Stimulated activated naive B cell treated with anti-CD40 and anti-IgM and Interleukin-4, amounts not matched to agents 10 μg/mL and 1 μg/mL and 100 μg/mL, for 72 hours (primary cell): ENCODE data around the gene OR5AU1.

Experiments
- ATAC-seq, 2 donors: fragments of 150-1000 bp; cut with Tn5 transposase; replicated peaks; 2 replicates each; pipeline ENCODE4 v1.10.0; 2021; ENCODE audit warnings: moderate library complexity in 1 of 2
- DNase-seq: peaks from one replicate; pipeline ENCODE4 v3.0.0; 2021
- H3K27ac Mint-ChIP-seq: one replicate; pipeline ENCODE4 v1.8.0; 2022; ENCODE audit warnings: mild to moderate bottlenecking, mixed read lengths
- H3K27me3 Mint-ChIP-seq, 2 donors: one replicate each; pipeline ENCODE4 v1.8.0; 2022; ENCODE audit warnings: mixed read lengths in 2 of 2
- H3K36me3 Mint-ChIP-seq, 2 donors: one replicate each; pipeline ENCODE4 v1.8.0; 2022; ENCODE audit warnings: mixed read lengths in 2 of 2, mild to moderate bottlenecking in 1 of 2
- H3K4me1 Mint-ChIP-seq, 2 donors: one replicate each; pipeline ENCODE4 v1.8.0; 2022; ENCODE audit warnings: mixed read lengths in 2 of 2, mild to moderate bottlenecking in 1 of 2
- H3K4me3 Mint-ChIP-seq, 2 donors: one replicate each; pipeline ENCODE4 v1.8.0; 2022; ENCODE audit warnings: mild to moderate bottlenecking in 2 of 2, mixed read lengths in 2 of 2, moderate library complexity in 1 of 2
- H3K9me3 Mint-ChIP-seq, 2 donors: one replicate each; pipeline ENCODE4 v1.8.0; 2022; ENCODE audit warnings: mixed read lengths in 2 of 2, mild to moderate bottlenecking in 1 of 2

Gene OR5AU1

DNA sequence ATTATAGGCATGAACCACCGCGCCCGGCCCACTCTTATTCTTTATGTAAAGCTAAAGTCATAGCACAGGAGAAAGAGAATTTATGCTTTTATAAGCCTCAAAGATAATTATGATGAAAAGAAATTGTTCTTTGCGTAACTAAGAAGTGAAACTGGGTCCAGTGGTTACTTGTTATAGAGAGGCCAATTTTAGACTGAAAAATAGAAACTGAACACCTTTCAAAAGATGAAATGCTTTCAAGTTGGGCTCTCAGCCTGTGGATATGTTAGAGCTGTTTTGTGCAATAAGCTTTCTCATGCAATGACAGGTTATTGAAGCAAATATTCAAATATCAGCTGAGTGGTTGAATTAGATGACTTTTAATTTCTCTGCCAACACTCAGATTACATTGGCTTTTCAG is 47.1 kb downstream of the OR5AU1 start:
- ATAC-seq (no peak), DNase-seq (no peak)
- Mint-ChIP-seq H3K4me3 (no peak overlapping the region), H3K27me3 (peaks cover 4 to 11% of the 10 kb centered on the region in 2 donors), H3K27ac (no peak overlapping the region), H3K36me3 (no peaks in the 10 kb centered on the region), H3K4me1 (peaks cover 18 to 22% of the 10 kb centered on the region in 2 donors), H3K9me3 (no peaks in the 10 kb centered on the region)

DNA sequence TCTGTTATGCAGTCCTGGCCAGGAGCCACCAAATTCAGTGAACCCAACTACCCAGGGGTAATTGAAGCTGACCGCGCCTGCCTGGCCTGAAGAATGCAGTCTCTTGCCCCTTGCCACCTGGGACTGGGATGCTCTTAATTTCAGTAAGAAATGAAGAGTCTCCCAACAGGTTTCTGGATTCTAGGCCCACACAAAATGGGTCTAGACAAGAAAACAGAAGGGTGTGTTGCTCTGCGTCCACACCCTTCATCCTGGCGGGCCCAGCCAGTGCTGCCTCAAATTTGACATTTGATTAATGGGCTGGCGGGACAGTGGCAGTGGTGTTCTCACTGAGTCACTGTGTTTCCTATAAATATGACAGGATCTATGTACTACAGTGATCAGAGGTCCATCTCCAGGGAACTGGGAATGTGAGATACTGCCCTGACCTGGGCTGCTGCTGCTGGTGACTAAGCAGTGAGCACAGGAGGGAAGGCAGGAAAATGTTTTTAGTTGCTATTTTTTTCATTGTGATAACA is 48.5 kb downstream of the OR5AU1 start:
- Mint-ChIP-seq H3K9me3 (no peaks in the 10 kb centered on the region), H3K36me3 (no peaks in the 10 kb centered on the region), H3K27me3 (peaks cover 8 to 9% of the 10 kb centered on the region in 2 donors), H3K4me3 (peak overlapping the region in 1 of 2 donors; percentile 61), H3K4me1 (peaks cover 23 to 32% of the 10 kb centered on the region in 2 donors), H3K27ac (peak overlapping the region; percentile 62)
- DNase-seq (no peak), ATAC-seq (no peak)

DNA sequence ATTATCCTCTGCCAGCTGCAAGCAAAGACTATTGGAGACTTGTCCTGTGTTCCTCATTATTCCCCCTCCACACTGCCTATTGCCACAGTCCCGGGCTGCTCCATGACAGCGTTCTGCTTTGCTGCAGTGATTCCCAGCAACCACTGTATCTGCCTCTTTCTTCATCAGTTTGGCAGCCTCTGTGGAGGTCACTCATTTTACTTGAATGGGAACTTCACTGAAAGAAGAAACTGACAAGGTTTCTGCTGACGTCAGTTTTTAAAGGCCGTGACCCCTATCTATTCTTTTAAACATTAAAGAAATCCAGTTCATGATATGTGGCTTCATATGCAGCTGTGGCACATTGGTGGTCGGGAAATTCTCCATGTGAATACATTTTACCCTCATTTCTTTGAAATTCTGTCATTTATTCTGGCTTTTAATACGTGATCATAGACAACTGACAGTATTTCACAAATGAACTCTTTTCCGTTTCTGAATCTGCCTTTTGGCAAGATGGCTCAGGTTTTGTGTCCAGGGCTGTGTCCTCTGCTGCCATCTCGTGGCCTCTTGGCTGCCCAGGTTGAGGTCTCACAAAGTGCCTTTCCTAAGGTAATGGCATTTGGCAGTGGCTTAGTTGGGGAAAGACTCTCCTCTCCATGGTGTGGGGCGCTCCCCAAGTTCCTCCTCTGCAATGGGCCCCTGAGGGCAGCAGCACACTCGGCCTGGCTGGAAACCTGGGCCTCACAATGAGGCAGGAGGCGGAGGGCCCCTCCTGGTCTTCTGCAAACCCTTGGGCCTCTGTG is 49.2 kb downstream of the OR5AU1 start:
- Mint-ChIP-seq H3K4me3 (peak overlapping the region; percentile 47 to 61), H3K27ac (peak overlapping the region; percentile 62), H3K36me3 (no peaks in the 10 kb centered on the region), H3K9me3 (no peaks in the 10 kb centered on the region), H3K4me1 (peaks cover 26 to 35% of the 10 kb centered on the region in 2 donors), H3K27me3 (peaks cover 3 to 9% of the 10 kb centered on the region in 2 donors)
- peak; percentile 19 to 24 for ATAC-seq
- DNase-seq = peak; percentile 63

DNA sequence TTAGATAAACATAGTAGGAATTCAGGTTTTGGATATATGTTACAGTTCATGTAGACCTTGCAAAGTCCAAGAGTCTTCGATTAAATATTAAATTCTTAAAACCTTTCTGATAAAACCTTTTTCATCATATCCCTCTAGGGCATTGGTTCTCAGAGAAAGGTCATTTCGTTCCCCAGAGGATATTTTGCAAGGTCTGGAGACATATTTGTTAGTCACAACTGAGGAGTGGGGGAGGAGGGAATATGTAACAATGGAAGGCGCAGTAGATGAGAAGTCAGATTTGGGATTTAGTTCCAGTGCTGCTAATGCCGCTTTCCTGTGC is 49.7 kb downstream of the OR5AU1 start:
- Mint-ChIP-seq H3K27me3 (peaks cover 0 to 11% of the 10 kb centered on the region in 2 donors), H3K4me3 (no peak overlapping the region), H3K4me1 (peaks cover 26 to 35% of the 10 kb centered on the region in 2 donors), H3K9me3 (no peaks in the 10 kb centered on the region), H3K36me3 (no peaks in the 10 kb centered on the region), H3K27ac (no peak overlapping the region)
- DNase-seq = no peak
- no peak for ATAC-seq

DNA sequence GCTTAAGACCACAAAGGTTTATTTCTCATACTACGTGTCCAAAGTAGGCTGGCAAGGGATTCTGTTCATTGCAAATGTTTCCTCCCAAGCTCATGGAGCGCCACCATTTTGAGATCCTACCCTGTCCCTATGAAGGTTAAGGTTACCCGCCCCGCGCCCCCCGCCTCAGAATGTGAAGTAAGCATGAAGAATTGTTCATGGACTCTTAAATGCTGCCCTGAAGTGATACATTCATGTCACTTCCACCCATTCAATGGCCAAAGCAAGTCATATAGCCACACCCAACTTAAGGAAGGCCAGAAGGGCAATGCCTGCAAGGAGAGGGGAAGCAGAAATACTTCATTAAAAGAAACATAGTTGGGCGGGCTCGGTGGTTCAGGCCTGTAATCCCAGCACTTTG is 50.8 kb downstream of the OR5AU1 start:
- H3K27ac Mint-ChIP-seq = no peak overlapping the region
- ATAC-seq = no peak
- H3K9me3 Mint-ChIP-seq = no peaks in the 10 kb centered on the region
- H3K27me3 Mint-ChIP-seq = peaks cover 0 to 20% of the 10 kb centered on the region in 2 donors
- H3K4me3 Mint-ChIP-seq = peak overlapping the region in 1 of 2 donors; percentile 81
- H3K36me3 Mint-ChIP-seq = no peaks in the 10 kb centered on the region
- DNase-seq = no peak
- peaks cover 25 to 34% of the 10 kb centered on the region in 2 donors for H3K4me1 Mint-ChIP-seq
